Vagina (tissue), 2 donors: Measurements from ENCODE around the gene UBE2F. TPM values are rescaled to one million over a fixed set of nuclear protein-coding genes. Genes with fewer than 3 reads are reported as not detected.
"Not testable (repeated sequence)": the region's sequence is repeated elsewhere in the genome, so short reads cannot be mapped to it uniquely, and the experiment has no call there.

Source experiments
- DNase-seq, 2 donors: peaks; one replicate each; pipeline ENCODE4 v3.0.0-alpha.2; 2017; ENCODE audit errors: extremely low spot score in 2 of 2
- H3K27ac ChIP-seq: fragments of 200-600 bp; sonication (generic); one replicate; pipeline ENCODE4 v1.5.1; 2019
- H3K27me3 ChIP-seq: fragments of 200-600 bp; sonication (generic); one replicate; pipeline ENCODE4 v1.5.1; 2019
- H3K36me3 ChIP-seq, 2 donors: fragments of 200-600 bp; sonication (generic); one replicate each; pipeline ENCODE4 v1.5.1; 2017 to 2019
- H3K4me1 ChIP-seq: fragments of 200-600 bp; sonication (generic); one replicate; pipeline ENCODE4 v1.5.1; 2019
- H3K4me3 ChIP-seq, 2 donors: fragments of 200-600 bp; sonication (generic); 1 replicate in 1 of 2; 2 replicates in 1 of 2; pipeline ENCODE4 v1.5.1; 2016 to 2019
- H3K9me3 ChIP-seq: fragments of 200-600 bp; sonication (generic); one replicate; pipeline ENCODE4 v1.5.1; 2019
- CTCF ChIP-seq, 3 experiments: fragments of 450-650 bp in 2 of 3; fragments of 200-600 bp in 1 of 3; sonication (generic) in 1 of 3; IDR thresholded peaks; one replicate each; pipeline ENCODE4 v1.5.1; 2017 to 2019; ENCODE audit warnings: antibody characterized with exemption in 3 of 3, mild to moderate bottlenecking in 2 of 3, moderate library complexity in 2 of 3
- POLR2A ChIP-seq, 2 donors: fragments of 450-650 bp; IDR thresholded peaks; one replicate each; pipeline ENCODE4 v1.6.1; 2017; ENCODE audit warnings: antibody characterized with exemption in 2 of 2, mild to moderate bottlenecking in 2 of 2, moderate library complexity in 2 of 2
- POLR2AphosphoS5 ChIP-seq, 2 donors: sonication (generic); formaldehyde crosslinking; IDR thresholded peaks; one replicate each; pipeline ENCODE4 v1.9.0; 2017; ENCODE audit warnings: antibody characterized with exemption in 2 of 2, mild to moderate bottlenecking in 2 of 2, low read depth in 1 of 2; ENCODE audit not compliant: insufficient read depth in 1 of 2
- intact Hi-C: fragments of 100-400 bp; cut with DNase I; formaldehyde crosslinking; loops from one replicate; pipeline ENCODE4 v1.15.1; 2023
- total RNA-seq: library from RNA; depleted of rRNA; stranded (reverse); fragments of >200 nt; gene quantifications from one replicate; pipeline ENCODE4 v1.2.3, GENCODE V29; 2016

UBE2F gene
- total RNA-seq, 1 donor from 2014 or later, result 57.0 TPM

- H3K9me3 ChIP-seq, result no peaks in the 10 kb centered on the region
- H3K4me3 ChIP-seq, result no peak overlapping the region
- intact Hi-C loops, result no loop called here
- TF ChIP-seq CTCF (IDR thresholded peaks at IDR 0.05), result no peak
- no peak for TF ChIP-seq POLR2AphosphoS5 (IDR thresholded peaks at IDR 0.05; ENCODE audit: insufficient read depth in 1 of 2, low read depth in 1 of 2)
- no peak for TF ChIP-seq POLR2A (IDR thresholded peaks at IDR 0.05)
- H3K27me3 ChIP-seq, result no peaks in the 10 kb centered on the region
- no peak for DNase-seq
- no peak overlapping the region for H3K27ac ChIP-seq
- no peaks in the 10 kb centered on the region for H3K4me1 ChIP-seq
- H3K36me3 ChIP-seq, result peaks cover 0 to 23% of the 10 kb centered on the region in 2 donors
Observed at GRCh38 chr2:238032755-238033337, 66.0 kb downstream of the UBE2F start.

DNA sequence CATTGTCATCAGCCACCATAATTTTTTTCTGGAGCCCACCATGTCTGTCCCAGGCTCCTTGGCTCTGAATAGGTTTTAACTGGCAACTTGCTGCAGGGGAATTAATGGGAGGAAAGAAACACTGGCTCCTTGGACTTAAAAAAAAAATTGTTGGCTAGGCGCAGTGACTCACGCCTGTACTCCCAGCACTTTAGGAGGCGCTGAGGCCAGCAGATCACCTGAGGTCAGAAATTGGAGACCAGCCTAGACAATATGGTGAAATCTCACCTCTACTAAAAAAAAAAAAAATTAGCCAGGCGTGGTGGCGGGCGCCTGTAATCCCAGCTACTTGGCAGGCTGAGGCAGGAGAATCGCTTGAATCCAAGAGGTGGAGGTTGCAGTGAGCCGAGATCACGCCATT lies 67.2 kb downstream of the UBE2F start:
- intact Hi-C loops, H3K9me3 ChIP-seq, H3K27ac ChIP-seq, H3K4me3 ChIP-seq, DNase-seq, H3K27me3 ChIP-seq, H3K4me1 ChIP-seq: not testable (repeated sequence)
- peaks cover 0 to 31% of the 10 kb centered on the region in 2 donors for H3K36me3 ChIP-seq
- peak in 1 of 2 donors; percentile 47 for TF ChIP-seq POLR2AphosphoS5 (IDR thresholded peaks at IDR 0.05; ENCODE audit: insufficient read depth in 1 of 2, low read depth in 1 of 2)

DNA sequence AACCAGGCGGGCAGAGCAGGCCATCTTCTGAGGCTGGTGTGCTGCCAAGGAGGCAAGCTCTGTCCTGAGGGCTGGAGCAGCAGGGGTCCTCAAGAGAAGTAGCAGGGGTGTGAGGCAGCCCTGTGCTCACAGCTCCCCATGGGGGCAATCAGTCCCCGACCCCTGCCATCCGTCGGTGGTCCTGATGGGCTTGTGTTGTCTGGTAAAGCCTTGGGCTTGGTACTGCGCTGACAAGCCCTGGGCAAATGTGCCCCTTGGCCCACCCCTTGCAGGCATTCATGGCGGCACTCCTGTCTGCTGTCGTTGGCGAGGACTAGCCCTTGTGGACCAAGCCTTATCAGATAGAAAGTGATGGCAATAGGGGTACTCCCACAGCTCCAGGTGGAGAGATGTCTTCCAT lies 71.4 kb downstream of the UBE2F start:
- DNase-seq, result no peak
- no peaks in the 10 kb centered on the region for H3K27me3 ChIP-seq
- no peaks in the 10 kb centered on the region for H3K4me1 ChIP-seq
- H3K4me3 ChIP-seq, result no peak overlapping the region
- H3K27ac ChIP-seq, result no peak overlapping the region
- no peaks in the 10 kb centered on the region for H3K9me3 ChIP-seq
- H3K36me3 ChIP-seq, result peaks cover 0 to 27% of the 10 kb centered on the region in 2 donors
- intact Hi-C loops, result no loop called here
- TF ChIP-seq POLR2AphosphoS5 (IDR thresholded peaks at IDR 0.05; ENCODE audit: insufficient read depth in 1 of 2, low read depth in 1 of 2), result no peak
- no peak for TF ChIP-seq POLR2A (IDR thresholded peaks at IDR 0.05)
- no peak for TF ChIP-seq CTCF (IDR thresholded peaks at IDR 0.05)

GRCh38 chr2:238039151-238039550 lies 72.3 kb downstream of the UBE2F start:
- H3K4me3 ChIP-seq, result no peak overlapping the region
- no peaks in the 10 kb centered on the region for H3K4me1 ChIP-seq
- TF ChIP-seq POLR2AphosphoS5 (IDR thresholded peaks at IDR 0.05; ENCODE audit: insufficient read depth in 1 of 2, low read depth in 1 of 2) (no peak), POLR2A (IDR thresholded peaks at IDR 0.05) (no peak)
- H3K27ac ChIP-seq, result no peak overlapping the region
- H3K9me3 ChIP-seq, result no peaks in the 10 kb centered on the region
- DNase-seq, result no peak
- H3K36me3 ChIP-seq, result peaks cover 0 to 27% of the 10 kb centered on the region in 2 donors
- H3K27me3 ChIP-seq, result no peaks in the 10 kb centered on the region
- intact Hi-C loops, result no loop called here

DNA sequence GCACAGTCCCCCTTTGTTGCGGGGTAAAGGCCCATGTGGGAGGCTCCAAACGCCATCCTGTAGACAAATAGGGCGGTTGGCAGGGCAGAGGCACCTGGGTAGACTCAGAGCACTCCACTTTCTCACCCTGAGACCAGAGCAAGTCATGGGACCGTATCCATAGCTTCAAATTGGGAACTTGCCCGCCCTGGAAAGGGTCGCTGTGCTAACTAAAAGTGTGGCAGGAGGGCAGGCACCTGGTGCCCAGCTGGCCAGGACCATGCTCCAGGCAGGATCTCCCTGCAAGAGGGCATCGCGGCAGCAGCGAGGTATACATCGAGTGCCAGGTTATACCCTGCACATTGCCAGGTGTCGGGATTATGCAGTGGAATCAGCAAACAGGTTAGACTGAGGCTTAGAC lies 73.2 kb downstream of the UBE2F start:
- no peaks in the 10 kb centered on the region for H3K9me3 ChIP-seq
- H3K4me1 ChIP-seq, result no peaks in the 10 kb centered on the region
- no peak for DNase-seq
- H3K36me3 ChIP-seq, result peaks cover 0 to 27% of the 10 kb centered on the region in 2 donors
- no peak overlapping the region for H3K4me3 ChIP-seq
- H3K27me3 ChIP-seq, result no peaks in the 10 kb centered on the region
- TF ChIP-seq POLR2AphosphoS5 (IDR thresholded peaks at IDR 0.05; ENCODE audit: insufficient read depth in 1 of 2, low read depth in 1 of 2), result no peak
- no peak for TF ChIP-seq CTCF (IDR thresholded peaks at IDR 0.05)
- TF ChIP-seq POLR2A (IDR thresholded peaks at IDR 0.05), result no peak
- H3K27ac ChIP-seq, result no peak overlapping the region
- intact Hi-C loops, result no loop called here

- no peaks in the 10 kb centered on the region for H3K27me3 ChIP-seq
- intact Hi-C loops, result no loop called here
- H3K4me1 ChIP-seq, result no peaks in the 10 kb centered on the region
- H3K36me3 ChIP-seq, result peaks cover 0 to 25% of the 10 kb centered on the region in 2 donors
- no peak overlapping the region for H3K27ac ChIP-seq
- TF ChIP-seq CTCF (IDR thresholded peaks at IDR 0.05) (no peak), POLR2A (IDR thresholded peaks at IDR 0.05) (no peak)
- no peaks in the 10 kb centered on the region for H3K9me3 ChIP-seq
- H3K4me3 ChIP-seq, result no peak overlapping the region
- DNase-seq, result no peak
Observed at GRCh38 chr2:238040918-238041317, 74.1 kb downstream of the UBE2F start.
